Measurements from ENCODE around the gene FXYD3. TPM values are rescaled to one million over a fixed set of nuclear protein-coding genes. Genes with fewer than 3 reads are reported as not detected.

FXYD3 gene
- total RNA-seq, 1 donor from 2014 or later = not detected

DNA sequence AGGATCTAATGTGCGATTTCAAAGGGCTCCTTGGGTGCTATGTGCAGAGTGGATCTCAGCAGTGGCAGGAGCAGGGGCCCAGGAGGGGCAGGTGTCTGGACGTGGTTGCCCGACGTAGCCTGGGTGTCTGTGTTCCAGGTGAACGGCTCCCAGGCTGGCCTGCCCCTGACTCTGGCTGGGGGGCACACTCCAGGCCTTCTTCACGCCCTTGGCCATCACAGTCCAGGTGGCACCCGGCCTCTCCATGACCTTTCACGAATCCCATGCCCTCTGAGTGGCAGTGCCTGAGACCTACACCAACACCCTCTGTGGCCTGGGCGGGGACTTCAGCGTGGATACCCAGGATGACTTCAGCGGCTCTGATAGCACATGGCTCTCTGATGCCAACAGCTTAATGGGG is 11.3 kb upstream of the FXYD3 start:
- Histone ChIP-seq H3F3A (ENCODE audit: low read depth) (peaks cover 7% of the 10 kb centered on the region), H3K4me2 (no peak overlapping the region), H2AFZ (replicated peaks) (no peak overlapping the region), H3K9me3 (ENCODE audit: low read depth) (no peaks in the 10 kb centered on the region), H4K20me1 (ENCODE audit: low read depth) (no peaks in the 10 kb centered on the region), H3K4me3 (no peak overlapping the region), H3K27ac (no peak overlapping the region), H3K27me3 (no peaks in the 10 kb centered on the region), H3K36me3 (no peaks in the 10 kb centered on the region), H3K9ac (no peak overlapping the region), H3K79me2 (ENCODE audit: low read depth) (no peaks in the 10 kb centered on the region), H3K4me1 (no peaks in the 10 kb centered on the region)
- Mint-ChIP-seq H3K36me3 (no peaks in the 10 kb centered on the region), H3K27ac (no peak overlapping the region), H3K4me3 (no peak overlapping the region), H3K9me3 (peaks cover 3% of the 10 kb centered on the region), H3K27me3 (ENCODE audit: insufficient read depth, low read depth) (peaks cover 6% of the 10 kb centered on the region), H3K4me1 (peaks cover 8% of the 10 kb centered on the region)
- DNase-seq (ENCODE audit: low spot score) = no peak
- TF ChIP-seq, protein P1, sequence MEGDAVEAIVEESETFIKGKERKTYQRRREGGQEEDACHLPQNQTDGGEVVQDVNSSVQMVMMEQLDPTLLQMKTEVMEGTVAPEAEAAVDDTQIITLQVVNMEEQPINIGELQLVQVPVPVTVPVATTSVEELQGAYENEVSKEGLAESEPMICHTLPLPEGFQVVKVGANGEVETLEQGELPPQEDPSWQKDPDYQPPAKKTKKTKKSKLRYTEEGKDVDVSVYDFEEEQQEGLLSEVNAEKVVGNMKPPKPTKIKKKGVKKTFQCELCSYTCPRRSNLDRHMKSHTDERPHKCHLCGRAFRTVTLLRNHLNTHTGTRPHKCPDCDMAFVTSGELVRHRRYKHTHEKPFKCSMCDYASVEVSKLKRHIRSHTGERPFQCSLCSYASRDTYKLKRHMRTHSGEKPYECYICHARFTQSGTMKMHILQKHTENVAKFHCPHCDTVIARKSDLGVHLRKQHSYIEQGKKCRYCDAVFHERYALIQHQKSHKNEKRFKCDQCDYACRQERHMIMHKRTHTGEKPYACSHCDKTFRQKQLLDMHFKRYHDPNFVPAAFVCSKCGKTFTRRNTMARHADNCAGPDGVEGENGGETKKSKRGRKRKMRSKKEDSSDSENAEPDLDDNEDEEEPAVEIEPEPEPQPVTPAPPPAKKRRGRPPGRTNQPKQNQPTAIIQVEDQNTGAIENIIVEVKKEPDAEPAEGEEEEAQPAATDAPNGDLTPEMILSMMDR (IDR thresholded peaks at IDR 0.05) = no peak
- no peak for TF ChIP-seq EZH2 (IDR thresholded peaks at IDR 0.05)
- TF ChIP-seq EZH2phosphoT487 (IDR thresholded peaks at IDR 0.05) = no peak

DNA sequence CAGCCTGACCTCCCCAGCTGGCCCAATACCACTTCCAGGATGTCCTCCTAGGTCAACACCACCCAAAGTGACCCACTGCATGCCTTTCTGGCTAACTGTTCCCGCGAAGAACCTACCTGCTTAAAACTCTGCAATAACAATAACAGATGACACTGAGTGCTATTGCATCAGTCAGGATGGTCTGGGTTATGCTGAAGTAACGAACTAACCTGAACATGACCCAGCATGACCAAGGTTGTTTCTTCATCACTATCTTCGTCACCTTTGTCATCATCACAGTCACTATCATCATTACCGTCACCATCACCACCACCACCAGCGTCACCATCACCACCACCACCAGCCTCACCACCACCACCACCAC is 10.6 kb upstream of the FXYD3 start:
- Histone ChIP-seq H3K4me3 (no peak overlapping the region), H3K4me1 (peaks cover 4% of the 10 kb centered on the region), H4K20me1 (ENCODE audit: low read depth) (no peaks in the 10 kb centered on the region), H3K27ac (no peak overlapping the region), H3K9me3 (ENCODE audit: low read depth) (no peaks in the 10 kb centered on the region), H3F3A (ENCODE audit: low read depth) (peaks cover 7% of the 10 kb centered on the region), H2AFZ (replicated peaks) (no peak overlapping the region), H3K36me3 (no peaks in the 10 kb centered on the region), H3K9ac (no peak overlapping the region), H3K4me2 (no peak overlapping the region), H3K27me3 (no peaks in the 10 kb centered on the region), H3K79me2 (ENCODE audit: low read depth) (no peaks in the 10 kb centered on the region)
- H3K4me3 Mint-ChIP-seq = no peak overlapping the region
- peaks cover 8% of the 10 kb centered on the region for H3K4me1 Mint-ChIP-seq
- H3K36me3 Mint-ChIP-seq = no peaks in the 10 kb centered on the region
- peaks cover 6% of the 10 kb centered on the region for H3K27me3 Mint-ChIP-seq (ENCODE audit: insufficient read depth, low read depth)
- H3K27ac Mint-ChIP-seq = no peak overlapping the region
- DNase-seq (ENCODE audit: low spot score) = no peak
- H3K9me3 Mint-ChIP-seq = peaks cover 3% of the 10 kb centered on the region
- TF ChIP-seq EZH2phosphoT487 (IDR thresholded peaks at IDR 0.05) = no peak
- no peak for TF ChIP-seq EZH2 (IDR thresholded peaks at IDR 0.05)
- TF ChIP-seq, protein P1 (IDR thresholded peaks at IDR 0.05) = no peak

DNA sequence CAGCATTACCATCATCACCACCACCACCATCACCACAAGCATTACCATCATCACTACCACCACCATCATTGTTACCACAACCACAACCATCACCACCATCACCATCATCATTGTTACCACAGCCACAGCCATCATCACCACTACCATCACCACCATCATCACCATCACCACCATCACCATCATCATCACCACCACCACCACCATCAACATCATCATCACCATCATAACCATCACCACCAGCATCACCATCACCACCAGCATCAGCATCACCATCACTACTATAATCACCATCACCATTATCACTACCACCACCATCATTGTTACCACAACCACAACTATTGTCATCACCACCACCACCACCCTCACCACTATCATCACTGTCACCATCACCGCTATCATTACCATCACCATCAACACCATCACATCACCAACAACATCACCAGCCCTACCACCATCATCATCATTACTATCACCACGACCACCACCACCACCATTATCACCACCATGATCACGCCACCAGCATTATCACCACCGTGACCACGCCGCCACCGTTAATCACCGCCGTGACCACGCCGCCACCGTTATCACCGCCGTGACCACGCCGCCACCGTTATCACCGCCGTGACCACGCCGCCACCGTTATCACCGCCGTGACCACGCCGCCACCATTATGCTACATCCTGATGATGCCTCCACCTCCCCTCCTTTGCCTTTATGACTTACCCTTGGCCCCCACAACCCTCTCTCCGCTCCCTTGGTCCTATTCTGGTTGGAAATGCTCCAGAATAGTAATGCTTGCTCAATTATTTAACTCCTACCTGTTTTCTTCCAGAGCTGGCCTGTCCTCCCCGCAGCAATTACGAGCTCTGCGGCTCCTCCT is 10.0 kb upstream of the FXYD3 start:
- H3K4me1 ChIP-seq = peaks cover 4% of the 10 kb centered on the region
- TF ChIP-seq EZH2phosphoT487 (IDR thresholded peaks at IDR 0.05) = no peak
- TF ChIP-seq, protein P1 (IDR thresholded peaks at IDR 0.05) = no peak
- no peaks in the 10 kb centered on the region for H3K36me3 ChIP-seq
- Mint-ChIP-seq H3K27ac (no peak overlapping the region), H3K4me3 (no peak overlapping the region), H3K27me3 (ENCODE audit: insufficient read depth, low read depth) (peaks cover 4% of the 10 kb centered on the region), H3K4me1 (peaks cover 8% of the 10 kb centered on the region), H3K36me3 (no peaks in the 10 kb centered on the region), H3K9me3 (peaks cover 3% of the 10 kb centered on the region)
- no peak overlapping the region for H3K4me3 ChIP-seq
- H4K20me1 ChIP-seq (ENCODE audit: low read depth) = no peaks in the 10 kb centered on the region
- H3F3A ChIP-seq (ENCODE audit: low read depth) = peaks cover 7% of the 10 kb centered on the region
- no peaks in the 10 kb centered on the region for H3K79me2 ChIP-seq (ENCODE audit: low read depth)
- no peak overlapping the region for H2AFZ ChIP-seq (replicated peaks)
- H3K27me3 ChIP-seq = no peaks in the 10 kb centered on the region
- H3K9me3 ChIP-seq (ENCODE audit: low read depth) = no peaks in the 10 kb centered on the region
- no peak overlapping the region for H3K9ac ChIP-seq
- DNase-seq (ENCODE audit: low spot score) = no peak
- no peak overlapping the region for H3K4me2 ChIP-seq
- H3K27ac ChIP-seq = no peak overlapping the region
